Limb (tissue), 2 donors: Measurements from ENCODE around the gene ZNF84.

ENCODE experiments used
- DNase-seq, 2 donors: peaks; one replicate each; pipeline ENCODE4 v3.0.0-alpha.2; 2016; ENCODE audit errors: extremely low spot score in 2 of 2

Gene ZNF84

DNA sequence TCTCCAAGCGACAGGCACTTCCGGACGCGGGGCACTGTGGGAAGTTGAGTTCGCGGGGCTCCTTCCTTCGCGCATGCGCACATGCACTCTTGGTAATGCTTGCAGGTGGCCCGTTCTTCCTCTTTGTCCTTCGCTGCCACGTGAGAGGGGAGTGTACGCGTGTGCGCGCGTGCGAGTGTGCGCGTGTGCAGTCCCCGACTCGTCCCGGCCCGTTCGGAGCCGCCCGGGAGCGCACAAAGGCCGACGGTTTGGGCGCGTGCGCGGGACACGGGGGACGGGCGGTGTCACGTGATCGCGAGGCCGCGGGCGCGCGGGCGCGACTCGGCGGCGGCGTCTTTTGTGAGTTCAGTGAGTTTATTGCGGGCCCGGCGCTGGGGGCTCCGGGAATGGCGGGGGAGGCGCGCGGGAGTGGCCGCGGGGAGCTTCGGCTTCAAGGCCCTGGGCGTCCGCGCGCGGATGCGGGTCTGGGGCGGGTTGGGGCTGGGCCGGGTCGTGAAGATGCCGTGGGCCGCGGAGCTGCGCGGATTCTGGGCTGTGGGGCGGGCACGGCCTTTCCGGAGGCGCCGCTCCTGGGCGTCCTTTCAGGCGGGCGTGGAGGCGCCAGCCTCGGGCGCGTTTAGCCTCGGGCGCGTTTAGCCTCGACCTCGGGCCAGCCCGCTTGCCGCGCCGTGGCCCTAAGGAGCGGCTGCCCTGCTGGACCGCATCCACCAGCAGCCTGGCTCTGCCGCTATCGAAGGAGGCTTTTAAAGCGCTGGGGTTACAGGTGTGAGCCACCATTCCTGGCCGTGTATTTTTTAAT, at the start of gene ZNF84:
ZNF84 (plus strand) TSS at position 303 of the 799 bp plus-strand sequence. CDS start 3,959 bp downstream, outside the sequence.
- peak; percentile 97 for DNase-seq

DNA sequence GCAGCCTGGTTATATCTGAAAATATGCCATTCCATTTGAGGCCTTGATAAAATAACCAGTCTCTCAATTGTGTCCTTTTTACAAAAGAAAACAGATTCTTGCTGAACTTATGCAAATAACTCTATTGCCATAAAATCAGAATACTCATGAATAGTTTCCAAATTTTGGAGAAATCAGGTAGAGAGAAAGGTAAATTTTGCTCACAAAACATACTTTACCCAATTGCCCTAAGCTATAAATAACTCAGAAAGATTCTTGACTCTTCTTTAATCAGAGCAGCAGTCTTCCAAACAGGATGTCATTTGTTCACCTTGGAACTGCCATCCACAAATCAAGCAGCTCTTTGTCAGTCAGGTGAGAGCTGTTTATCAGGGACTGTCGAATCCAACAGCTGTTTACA, 38.6 kb upstream of the ZNF84 start:
- no peak for DNase-seq

DNA sequence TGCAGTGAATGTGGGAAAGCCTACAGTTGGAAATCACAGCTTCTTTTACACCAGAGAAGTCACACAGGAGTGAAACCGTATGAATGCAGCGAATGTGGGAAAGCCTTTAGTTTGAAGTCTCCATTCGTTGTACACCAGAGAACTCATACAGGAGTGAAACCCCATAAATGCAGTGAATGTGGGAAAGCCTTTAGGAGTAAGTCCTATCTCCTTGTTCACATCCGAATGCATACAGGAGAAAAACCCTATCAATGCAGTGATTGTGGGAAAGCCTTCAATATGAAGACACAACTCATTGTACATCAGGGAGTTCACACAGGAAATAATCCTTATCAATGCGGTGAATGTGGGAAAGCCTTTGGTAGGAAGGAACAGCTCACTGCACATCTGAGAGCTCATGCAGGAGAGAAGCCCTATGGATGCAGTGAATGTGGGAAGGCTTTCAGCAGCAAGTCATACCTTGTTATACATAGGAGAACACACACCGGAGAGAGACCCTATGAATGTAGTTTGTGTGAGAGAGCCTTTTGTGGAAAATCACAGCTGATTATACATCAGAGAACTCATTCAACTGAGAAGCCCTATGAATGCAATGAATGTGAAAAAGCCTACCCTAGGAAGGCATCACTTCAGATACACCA, 26.5 kb upstream of the ZNF84 start:
- DNase-seq = no peak

DNA sequence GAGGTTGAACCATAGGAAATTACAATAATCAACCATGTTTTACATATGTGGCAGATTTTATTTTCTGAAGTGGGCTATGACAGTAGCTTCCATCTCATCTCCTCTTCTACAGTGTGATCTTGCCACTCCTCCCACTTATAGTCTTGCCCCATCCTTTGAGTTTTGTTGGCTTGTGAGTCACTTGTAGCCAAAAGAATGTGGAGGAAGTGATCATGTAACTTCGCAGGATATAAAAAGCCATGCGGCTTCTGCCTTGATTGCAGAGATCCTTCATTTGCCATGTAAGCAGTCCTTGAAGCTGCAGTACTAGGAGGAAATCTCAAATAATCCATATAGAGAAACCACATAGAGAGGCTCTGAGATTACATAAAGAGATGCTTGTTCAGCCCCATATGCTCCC, 13.7 kb upstream of the ZNF84 start:
- DNase-seq = no peak

DNA sequence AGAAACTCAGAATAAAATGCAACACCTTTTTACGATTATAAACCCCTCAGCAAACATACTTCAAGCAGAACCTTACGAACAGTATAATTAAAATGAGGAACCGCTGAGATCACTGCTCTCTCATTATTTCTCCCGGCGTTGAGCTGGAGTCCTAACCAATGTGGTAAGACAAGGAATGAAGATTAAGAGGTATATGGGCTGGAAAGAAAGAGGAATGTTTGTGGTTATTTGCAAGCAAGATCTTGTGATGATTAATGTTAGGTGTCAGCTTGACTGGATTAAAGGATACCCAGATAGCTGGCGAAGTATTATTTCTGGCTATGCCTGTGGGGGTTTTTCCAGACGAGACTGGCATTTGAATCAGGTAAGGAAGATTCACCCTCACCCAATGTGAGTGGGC, 10.3 kb upstream of the ZNF84 start:
- DNase-seq = no peak

DNA sequence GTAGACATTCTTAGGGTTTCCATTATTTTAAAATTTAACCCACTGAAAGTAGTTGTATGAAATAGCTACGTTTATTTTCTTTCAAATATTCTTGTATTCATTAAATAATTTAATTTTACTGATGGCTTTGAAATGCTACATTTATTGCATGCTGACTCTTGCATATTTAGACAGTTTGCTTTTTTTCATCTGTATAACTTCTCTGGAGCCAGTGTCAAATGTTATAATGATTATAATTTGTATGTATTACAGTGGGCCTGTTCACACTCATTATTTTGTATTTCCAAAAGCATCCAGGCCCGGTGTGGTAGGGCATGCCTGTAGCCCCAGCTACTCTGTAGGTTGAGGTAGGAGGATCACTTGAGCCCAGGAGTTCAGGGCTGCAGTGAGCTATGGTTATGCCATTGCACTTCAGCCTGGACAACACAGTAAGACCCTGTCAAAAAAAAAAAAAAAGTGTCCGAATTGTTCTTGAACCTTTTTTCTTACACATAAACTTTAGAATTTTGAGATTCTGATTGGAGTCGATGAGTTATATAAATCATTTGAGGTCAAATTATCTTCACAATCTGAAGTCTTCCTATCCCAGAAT, 905 bp downstream of the ZNF84 start:
- DNase-seq = no peak

DNA sequence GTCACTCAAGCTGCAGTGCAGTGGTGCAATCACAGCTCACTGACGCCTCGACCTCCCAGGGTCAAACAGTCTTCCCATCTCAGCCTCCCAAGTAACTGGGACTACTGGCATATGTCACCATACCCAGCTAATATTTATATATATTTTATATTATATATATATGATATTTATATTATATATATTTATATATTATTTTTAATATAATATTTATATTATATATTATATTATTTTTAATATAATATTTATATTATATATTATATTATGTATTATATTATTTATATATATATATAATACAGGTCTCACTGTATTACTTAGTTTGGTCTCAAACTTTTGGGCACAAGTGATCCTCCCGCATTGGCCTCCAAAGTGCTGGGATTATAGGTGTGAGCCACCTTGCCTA, 9.4 kb downstream of the ZNF84 start:
- no peak for DNase-seq

DNA sequence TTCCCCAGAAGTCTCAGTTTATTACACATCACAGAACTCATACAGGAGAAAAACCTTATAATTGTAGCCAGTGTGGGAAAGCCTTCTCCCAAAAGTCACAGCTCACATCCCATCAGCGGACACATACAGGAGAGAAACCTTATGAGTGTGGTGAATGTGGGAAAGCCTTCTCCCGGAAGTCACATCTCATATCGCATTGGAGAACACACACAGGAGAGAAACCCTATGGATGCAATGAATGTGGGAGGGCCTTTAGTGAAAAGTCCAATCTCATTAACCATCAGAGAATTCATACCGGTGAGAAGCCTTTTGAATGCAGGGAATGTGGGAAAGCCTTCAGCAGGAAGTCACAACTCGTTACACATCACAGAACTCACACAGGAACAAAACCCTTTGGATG, 20.1 kb downstream of the ZNF84 start:
- DNase-seq = no peak

DNA sequence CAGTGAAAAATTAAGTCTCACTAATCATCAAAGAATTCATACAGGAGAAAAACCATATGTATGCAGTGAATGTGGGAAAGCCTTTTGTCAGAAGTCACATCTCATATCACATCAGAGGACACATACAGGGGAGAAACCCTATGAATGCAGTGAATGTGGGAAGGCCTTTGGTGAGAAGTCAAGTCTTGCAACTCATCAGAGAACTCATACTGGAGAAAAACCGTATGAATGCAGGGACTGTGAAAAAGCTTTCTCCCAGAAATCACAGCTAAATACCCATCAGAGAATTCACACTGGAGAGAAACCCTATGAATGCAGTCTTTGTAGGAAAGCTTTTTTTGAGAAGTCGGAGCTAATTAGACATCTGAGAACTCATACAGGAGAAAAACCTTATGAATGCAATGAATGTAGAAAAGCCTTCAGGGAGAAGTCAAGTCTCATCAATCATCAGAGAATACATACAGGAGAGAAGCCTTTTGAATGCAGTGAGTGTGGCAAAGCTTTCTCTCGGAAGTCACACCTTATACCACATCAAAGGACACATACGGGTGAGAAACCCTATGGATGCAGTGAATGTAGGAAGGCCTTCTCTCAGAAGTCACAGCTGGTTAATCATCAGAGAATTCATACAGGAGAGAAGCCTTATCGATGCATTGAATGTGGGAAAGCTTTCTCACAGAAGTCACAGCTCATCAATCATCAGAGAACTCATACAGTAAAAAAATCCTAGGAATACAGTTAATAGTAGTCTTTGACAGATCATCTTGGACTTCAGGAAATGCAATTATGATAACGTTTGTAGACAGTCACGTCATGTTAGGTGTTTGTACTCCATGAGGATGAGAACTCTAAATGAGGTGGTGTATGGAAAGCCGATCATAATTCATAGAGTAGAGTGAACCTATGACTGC, 21.1 kb downstream of the ZNF84 start:
- no peak for DNase-seq

DNA sequence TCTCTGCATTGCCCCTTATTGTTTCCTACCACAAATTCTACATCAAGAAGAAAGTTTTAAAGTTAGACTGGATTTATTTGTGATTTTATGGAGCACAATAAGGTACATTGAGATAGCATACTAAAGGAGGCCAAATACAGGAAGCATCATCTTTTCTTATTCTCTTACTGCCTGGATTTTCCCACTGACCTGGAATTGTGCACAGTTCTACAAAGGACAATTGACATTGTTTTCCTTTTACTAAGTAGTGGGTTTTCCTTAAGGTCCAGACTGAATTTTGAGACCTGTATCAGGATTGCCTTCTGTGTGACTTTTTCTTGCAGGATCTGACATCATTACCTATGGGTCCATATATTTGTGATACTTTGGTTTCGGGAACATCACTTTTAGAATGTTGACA, 24.6 kb downstream of the ZNF84 start:
- DNase-seq = no peak

DNA sequence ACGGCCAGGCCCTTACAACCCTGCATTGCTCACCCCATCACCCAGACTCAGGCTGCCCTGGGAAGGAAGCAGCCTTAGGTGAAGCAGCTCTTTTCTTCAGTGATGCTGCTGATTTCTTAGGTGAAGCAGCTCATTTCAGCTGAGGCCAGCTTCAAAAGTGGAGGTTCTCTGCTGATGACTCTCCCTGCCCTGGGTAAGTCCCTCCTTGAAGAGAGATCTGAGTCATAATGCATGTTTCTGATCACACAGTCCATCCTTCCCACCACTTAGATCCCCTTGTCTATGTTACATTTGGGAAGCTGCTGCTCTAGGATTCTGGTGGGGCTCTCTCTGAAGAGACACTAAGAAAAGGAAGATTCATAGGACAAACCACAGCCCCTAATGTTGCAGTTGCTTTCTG, 26.2 kb downstream of the ZNF84 start:
- no peak for DNase-seq

DNA sequence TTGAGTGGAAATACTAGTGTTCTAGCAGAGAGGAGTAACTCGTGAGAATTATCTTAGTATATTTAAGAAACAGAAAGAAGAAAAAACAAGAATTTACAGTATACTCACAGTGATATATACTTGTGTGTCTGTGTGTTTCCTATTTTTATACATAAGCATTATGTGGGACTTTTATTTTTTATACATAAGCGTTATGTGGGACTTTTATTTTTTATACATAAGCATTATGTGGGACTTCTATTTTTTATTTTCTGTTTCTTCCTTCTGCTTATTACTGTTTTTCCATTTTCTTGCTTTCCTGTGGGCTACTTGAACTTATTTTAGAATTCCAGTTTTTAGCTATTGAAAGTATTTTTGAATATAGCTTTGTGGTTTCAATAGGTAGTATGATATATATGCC, 36.5 kb downstream of the ZNF84 start:
- no peak for DNase-seq

DNA sequence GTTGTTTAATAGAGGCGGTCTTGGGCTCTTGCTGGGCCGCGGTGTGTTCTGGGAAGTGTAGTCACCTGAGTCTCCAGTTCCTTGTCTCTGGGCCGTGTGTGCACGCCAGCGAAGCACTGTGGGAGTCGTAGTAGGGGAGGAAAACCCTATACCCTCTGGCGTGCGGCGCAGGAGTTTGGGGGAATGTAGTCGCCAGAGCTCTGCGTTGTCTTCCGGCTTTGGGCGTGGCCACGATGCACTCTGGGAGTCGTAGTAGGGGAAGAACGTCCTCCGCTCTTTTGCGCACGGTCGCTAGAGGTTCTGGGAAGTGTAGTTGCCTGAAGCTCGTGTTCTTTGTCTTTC, 42.7 kb downstream of the ZNF84 start:
- DNase-seq = peak; percentile 97 to 100

DNA sequence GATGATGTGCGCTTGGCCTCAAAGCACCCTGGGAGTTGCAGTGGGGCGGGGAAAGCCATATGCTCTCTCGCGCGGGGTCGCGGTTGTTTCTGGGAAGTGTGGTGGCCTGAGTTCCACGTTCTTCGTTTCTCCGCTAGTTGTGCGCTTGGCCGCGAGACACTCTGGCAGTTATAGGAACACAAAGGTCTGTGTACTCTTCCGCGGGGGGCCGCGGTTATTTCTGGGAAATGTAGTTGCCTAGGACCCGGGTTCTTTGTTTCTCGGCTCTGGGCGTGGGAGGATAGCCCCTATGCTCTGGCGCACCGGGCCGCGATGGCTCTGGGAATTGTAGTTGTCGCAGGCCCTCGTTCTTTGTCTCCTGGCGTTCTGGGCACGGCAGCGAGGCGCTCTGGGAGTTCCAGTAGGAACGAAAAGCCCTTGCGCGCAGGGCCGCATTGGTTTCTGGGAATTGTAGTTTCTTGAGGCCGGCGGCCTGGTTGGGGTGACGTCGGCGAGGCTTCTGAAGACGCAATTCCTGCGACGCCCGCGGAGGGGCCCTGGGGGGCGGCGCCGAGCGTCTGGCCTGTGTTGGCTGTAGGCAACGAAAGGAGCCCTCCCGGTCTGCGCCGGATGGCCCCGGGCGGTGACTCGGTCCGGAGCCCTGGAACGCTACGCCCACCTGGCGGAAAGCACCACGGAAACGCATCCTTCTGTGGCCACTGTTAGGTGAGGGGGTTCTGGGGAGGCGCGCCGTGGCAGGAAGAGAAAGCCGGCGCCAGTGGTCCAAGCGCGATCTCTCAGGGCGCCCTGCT, 43.3 kb downstream of the ZNF84 start, which contains the start of gene ZNF140:
ZNF140 (plus strand) TSS at position 556 of the 791 bp plus-strand sequence. CDS start 398 bp downstream, outside the sequence.
- peak; percentile 97 for DNase-seq

DNA sequence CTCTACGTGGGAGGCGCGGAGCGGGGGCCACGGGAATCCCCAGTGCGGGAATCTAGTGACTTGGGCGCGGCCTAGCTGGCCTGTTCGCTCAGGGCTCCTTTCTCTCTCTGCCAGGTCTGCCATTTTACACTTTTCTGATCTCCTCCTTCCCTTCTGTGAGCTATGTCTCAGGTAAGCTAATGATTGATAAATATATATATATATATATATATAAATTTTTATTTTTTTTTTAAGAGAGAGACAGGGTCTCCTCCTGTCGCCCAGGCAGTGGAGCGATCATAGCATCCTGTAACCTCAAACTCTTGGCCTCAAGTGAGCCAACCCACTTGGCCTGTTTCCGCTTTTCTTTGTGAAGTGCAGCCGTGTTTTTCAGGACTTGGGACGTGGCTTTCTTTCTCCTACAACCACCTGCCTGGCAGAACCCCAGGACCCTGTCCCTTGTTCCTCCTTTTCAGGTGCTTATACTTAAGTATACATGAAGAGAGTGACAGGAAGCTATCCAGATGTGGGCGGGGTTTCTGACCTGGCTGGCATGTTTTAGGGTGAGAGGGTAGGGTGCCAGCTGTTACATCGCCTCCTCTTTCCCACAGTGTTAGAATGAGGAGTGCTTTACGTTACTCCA, 44.0 kb downstream of the ZNF84 start:
- no peak for DNase-seq

DNA sequence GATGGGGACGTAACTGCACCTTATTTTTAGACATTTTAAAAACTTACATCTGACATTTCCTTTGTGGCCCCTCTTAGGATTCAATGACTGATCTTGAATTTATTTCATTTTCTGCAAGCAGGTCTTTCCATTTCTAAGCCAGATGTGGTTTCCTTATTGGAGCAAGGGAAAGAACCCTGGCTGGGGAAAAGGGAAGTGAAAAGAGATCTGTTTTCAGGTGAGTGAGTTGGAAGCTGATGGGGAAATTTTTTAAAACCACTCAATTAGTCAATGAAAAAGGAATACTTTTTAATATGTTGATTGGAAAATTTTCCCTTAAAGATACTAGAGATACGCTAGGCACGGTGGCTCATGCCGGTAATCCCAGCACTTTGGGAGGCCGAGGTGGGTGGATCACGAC, 46.0 kb downstream of the ZNF84 start:
- DNase-seq = no peak

DNA sequence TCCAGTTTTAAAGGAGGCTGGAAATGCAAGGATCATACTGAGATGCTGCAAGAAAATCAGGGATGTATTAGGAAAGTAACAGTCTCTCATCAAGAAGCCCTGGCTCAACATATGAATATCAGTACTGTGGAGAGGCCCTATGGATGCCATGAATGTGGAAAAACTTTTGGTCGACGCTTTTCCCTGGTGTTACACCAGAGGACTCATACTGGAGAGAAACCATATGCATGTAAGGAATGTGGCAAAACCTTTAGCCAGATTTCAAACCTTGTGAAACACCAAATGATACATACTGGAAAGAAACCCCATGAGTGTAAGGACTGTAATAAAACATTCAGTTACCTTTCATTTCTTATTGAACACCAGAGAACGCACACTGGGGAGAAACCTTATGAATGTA, 68.3 kb downstream of the ZNF84 start:
- DNase-seq = no peak

DNA sequence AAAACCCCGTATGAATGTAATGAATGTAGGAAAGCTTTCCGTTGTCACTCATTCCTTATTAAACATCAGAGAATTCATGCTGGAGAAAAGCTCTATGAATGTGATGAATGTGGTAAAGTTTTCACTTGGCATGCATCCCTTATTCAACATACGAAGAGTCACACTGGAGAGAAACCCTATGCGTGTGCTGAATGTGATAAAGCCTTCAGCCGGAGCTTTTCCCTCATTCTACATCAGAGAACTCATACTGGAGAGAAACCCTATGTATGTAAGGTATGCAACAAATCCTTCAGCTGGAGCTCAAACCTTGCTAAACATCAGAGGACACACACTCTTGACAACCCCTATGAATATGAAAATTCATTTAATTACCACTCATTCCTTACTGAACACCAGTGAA, 68.9 kb downstream of the ZNF84 start:
- no peak for DNase-seq

DNA sequence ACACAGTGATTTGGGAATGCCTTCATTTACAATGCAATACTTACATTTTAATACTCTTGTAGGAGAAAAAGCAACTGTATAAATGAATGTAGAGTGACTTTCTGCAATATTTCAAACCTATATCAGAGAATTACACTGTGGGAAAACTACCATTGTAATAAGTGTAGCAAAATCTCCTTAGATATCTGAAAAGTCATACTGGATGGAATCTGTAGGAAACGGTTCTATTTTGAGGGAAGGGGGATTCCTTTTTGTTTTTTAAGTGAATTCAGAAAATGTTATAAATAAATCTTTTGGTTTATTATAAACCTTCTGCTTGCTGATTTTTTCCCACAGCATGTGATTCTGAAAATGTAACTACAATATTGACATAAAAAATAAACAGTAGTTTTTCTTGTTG, 69.8 kb downstream of the ZNF84 start:
- DNase-seq = no peak

DNA sequence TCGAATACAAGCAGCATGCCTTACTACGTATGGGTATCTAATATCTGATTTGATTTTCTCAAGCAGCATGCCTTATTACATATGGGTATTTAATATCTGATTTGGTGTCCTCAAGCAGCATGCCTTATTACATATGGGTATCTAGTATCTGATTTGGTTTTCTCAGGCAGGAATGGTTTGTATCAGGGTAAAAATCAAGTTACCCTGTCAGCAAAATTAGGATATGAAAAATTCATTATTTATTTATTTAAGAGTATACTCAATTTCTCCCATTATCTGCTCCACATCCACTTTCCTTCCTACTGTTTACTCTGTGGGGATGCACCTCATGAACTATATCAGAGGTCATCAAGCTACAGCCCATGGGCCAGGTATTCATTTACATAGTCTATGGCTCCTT, 70.8 kb downstream of the ZNF84 start:
- DNase-seq = no peak
